HG02571 (cell line): ENCODE measurements around the gene SCAF4.
"Not testable (repeated sequence)": the region's sequence is repeated elsewhere in the genome, so short reads cannot be mapped to it uniquely, and the experiment has no call there.

Source experiments
- ATAC-seq: cut with Tn5 transposase; IDR thresholded peaks from one replicate; pipeline ENCODE4 v1.9.1; 2021; ENCODE audit warnings: mild to moderate bottlenecking, moderate library complexity; ENCODE audit not compliant: unreplicated experiment

Gene SCAF4, protein sequence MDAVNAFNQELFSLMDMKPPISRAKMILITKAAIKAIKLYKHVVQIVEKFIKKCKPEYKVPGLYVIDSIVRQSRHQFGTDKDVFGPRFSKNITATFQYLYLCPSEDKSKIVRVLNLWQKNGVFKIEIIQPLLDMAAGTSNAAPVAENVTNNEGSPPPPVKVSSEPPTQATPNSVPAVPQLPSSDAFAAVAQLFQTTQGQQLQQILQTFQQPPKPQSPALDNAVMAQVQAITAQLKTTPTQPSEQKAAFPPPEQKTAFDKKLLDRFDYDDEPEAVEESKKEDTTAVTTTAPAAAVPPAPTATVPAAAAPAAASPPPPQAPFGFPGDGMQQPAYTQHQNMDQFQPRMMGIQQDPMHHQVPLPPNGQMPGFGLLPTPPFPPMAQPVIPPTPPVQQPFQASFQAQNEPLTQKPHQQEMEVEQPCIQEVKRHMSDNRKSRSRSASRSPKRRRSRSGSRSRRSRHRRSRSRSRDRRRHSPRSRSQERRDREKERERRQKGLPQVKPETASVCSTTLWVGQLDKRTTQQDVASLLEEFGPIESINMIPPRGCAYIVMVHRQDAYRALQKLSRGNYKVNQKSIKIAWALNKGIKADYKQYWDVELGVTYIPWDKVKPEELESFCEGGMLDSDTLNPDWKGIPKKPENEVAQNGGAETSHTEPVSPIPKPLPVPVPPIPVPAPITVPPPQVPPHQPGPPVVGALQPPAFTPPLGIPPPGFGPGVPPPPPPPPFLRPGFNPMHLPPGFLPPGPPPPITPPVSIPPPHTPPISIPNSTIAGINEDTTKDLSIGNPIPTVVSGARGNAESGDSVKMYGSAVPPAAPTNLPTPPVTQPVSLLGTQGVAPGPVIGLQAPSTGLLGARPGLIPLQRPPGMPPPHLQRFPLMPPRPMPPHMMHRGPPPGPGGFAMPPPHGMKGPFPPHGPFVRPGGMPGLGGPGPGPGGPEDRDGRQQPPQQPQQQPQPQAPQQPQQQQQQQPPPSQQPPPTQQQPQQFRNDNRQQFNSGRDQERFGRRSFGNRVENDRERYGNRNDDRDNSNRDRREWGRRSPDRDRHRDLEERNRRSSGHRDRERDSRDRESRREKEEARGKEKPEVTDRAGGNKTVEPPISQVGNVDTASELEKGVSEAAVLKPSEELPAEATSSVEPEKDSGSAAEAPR

GRCh38 chr21:31731857-31732596, at the start of gene SCAF4:
SCAF4 (minus strand) TSS chr21:31732118; CDS start chr21:31731692, 426 bp downstream.
- ATAC-seq: peak; percentile 86

DNA sequence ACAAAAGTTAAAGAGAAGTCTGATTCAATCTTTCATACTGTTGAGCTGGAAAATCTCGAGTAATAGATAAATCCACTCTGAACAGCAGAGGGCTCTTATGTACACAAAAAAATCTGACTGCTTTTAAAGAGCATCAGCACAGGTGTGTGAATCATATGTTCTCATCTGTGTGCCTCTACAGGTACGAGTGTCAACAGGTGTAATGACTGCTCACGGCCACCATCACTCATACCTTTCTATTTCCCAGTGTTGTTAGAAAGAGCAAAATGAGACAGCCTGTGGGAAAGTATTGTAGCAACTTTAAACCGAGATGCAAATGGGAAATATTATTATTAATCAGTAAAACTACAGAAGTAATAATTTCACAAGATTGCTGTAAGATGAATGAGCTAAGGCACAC, 49.0 kb upstream of the SCAF4 start:
- ATAC-seq: no peak

DNA sequence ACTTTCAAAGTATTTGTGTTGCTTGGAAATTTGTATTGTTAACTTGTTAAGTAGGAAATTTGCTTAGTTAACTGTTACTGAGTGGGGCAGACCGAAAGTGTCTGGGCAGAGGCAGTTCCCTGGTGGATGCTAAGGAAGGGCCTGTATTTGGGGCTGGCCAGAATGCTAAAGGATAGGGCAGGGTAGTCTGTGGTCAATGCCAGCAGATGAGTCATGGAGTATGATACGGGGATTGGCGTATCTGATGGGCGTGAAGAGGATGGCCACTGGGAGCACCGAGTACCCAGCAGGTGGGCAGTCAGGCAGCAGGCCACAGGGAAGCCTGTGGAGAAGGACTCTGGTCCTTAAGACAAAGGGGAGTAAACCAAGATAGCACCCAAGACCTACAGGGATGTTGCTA, 46.6 kb upstream of the SCAF4 start:
- ATAC-seq: no peak

DNA sequence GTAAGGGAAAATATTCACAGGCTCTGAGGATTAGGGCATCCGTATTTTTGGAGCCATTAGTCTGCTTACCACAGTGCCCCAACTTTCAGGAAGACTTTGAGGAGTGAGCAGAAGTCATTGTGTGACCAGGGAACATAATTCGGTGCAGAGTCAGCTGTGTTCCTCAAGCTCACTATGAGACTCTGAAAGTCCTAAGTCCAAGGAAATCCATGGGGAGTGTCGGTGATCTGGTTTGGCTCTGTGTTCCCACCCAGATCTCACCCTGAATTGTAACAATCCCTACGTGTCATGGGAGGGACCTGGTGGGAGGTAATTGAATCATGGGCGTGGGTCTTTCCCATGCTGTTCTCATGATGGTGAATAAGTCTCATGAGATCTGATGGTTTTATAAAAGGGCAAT, 45.9 kb upstream of the SCAF4 start:
- no peak for ATAC-seq

DNA sequence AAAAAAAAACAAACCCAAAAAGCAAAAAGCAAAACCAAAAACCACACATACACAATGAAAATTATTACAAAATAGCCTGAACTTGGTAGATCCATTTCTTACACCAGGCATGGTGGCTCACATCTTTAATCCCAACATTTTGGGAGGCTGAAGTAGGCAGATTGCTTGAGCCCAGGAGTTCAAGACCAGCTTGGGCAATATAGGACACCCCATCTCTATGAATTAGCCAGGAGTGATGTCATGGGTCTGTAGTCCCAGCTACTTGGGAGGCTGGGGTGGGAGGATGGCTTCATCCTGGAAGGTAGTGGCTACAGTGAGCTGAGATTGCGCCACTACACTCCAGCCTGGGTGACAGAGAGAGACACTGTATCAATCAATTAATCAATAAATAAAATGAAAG, 42.1 kb upstream of the SCAF4 start:
- no peak for ATAC-seq

DNA sequence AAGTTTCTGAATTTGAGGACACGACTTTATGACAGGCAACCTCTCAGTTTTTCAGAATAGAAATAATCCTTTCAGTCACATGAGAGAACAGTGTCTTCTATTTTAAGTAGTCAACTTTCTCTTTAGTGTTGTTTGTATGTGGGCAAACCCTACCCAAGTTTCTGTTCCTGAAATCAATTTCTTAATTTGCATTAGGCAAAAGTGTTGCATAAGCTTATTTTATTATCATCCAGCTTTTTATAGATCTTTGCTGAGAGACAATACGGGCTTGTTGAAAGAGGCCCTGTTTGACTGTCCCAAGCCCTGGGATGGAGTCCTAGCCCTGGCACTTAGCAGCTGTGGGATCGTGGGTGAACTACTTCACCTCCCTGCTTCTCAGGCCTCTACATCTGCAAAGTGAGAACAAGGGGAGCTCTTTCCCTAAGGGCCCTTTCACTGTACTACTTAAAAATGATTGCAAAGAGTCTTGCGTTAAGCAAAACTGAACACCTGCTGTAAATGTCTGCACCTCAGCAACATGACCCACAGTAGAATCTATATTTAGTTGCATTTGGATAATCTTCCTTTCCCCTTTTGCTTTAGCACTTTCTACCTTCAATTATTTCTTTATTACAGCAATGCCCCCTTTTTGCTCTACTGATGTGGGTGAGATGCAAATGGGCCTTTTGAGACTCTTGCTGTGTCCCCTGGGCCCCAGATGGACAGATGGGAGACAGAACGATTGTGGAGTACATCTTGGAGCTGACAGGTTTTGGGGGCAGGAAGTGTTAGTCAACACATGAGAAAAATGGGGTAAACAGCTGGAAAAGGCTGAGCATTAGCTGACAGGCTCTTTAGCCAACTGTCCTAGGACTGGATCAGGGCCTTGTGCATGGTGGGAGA, 41.0 kb upstream of the SCAF4 start:
- ATAC-seq: peak; percentile 77

GRCh38 chr21:31771685-31772084, 39.8 kb upstream of the SCAF4 start:
- ATAC-seq: no peak

DNA sequence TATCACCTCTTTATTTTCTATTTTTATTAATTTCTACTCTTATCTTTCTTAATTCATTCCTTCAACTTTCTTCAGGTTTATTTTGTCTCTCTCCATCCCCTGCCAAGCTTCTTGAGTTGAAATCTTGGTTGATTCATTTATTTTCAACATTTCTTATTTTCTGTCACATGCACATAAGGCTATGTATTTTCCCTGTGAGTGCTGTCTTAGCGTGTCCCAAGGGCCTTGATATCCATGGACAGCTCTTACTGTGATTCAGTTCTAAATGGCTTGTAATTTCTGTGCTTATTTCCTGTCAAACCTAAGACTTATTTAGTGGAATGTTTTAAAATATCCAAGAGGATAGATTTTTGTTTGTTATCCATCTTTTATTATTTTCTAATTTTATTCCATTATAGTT, 36.8 kb upstream of the SCAF4 start:
- ATAC-seq: no peak

DNA sequence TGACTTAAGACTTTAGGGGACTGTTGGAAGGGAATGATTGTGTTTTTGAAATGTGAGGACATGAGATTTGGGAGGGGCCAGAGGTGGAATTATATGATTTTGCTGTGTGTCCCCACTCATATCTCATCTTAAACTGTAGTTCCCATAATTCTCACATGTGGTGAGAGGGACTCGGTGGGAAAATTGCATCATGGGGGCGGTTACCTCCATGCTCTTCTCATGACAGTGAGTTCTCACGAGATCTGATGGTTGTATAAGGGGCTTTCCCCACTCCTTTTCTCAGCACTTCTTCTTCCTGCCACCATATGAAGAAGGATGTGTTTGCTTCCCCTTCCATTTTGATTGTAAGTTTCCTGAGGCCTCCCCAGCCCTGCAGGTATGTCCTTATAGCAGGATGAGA, 35.0 kb upstream of the SCAF4 start:
- ATAC-seq: no peak

- not testable (repeated sequence) for ATAC-seq
Observed at GRCh38 chr21:31765850-31766249, 33.9 kb upstream of the SCAF4 start.

- no peak for ATAC-seq
Observed at GRCh38 chr21:31760931-31761330, 29.0 kb upstream of the SCAF4 start.

- no peak for ATAC-seq
Observed at GRCh38 chr21:31756787-31757186, 24.9 kb upstream of the SCAF4 start.

DNA sequence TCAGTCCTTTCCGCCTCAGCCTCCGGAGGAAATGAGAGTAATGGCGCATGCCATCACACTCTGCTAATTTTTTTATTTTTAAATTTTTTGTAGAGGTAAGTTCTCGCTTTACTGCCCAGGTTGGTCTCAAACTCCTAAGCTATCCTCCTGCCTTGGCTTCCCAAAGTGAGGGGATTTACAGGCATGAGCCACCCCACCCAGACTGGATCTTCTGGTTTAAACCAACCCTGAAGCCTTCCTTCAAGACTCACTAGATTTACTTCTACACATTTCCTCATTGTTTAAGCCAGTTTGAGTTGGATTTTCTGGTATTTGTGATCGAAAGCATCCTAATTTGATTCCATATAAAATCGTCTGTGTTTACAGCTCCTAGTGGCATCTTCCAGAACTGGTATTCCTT, 23.1 kb upstream of the SCAF4 start:
- ATAC-seq: no peak

DNA sequence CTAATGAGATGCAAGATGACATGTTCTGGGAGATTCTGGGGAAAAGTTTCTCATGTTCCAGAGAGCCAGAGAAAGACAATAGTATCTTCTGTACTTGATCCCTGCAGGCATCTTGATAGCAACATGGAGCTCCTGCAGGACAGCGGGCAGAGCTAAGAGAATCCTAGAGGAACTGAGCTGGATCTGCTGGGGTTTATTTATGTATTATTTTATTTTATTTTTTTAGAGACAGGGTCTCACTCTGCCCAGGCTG, 22.7 kb upstream of the SCAF4 start:
- no peak for ATAC-seq

- no peak for ATAC-seq
Observed at GRCh38 chr21:31753949-31754707, 22.2 kb upstream of the SCAF4 start.

- no peak for ATAC-seq
Observed at GRCh38 chr21:31752967-31753366, 21.0 kb upstream of the SCAF4 start.

- no peak for ATAC-seq
Observed at GRCh38 chr21:31752352-31752751, 20.4 kb upstream of the SCAF4 start.

DNA sequence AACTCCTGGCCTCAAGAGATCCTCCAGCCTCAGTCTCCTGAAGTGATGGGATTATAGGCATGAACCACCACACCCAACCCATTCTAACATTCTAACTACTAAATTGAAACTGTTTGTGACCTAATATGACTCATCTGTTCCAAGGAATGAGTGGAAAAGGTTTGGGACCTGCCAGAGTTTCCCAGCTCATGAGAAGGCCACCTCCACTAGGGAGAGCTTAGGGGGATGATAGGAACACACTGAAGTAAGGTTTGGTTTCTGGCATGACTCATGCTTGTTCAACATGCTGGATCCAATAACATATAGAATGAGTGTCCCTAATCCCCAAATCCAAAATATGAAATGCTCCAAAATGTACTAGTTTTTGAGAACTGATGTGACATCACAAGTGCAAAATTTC, 18.9 kb upstream of the SCAF4 start:
- no peak for ATAC-seq

DNA sequence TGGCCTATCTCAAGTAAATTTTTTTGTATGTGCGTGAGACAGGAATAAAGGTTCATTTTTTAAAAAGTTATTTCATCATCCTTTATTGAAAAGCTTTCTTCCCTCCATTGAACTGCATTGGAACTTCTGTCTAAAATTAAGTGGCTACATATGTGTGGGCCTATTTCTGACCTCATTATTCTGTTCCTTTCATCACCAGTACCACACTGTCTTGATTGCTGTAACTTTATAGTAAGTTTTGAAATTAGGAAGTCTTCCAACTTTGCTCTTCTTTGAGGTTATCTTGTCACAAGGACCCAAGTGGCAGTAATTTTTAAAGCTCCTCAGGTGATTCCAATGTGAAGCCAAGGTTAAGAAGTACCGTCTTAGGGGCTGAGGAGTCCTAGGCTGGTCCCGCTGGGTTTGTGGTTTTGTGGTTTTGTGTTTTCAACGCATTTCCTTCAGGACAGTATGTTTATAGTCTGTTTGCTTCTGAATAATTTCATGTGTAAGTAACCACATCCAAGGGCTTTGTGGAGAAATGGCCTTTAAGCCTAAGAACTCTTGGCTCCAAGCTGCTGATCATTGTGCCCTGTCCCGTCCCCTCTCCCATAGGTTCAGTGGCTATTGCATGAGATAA, 12.4 kb upstream of the SCAF4 start:
- ATAC-seq: no peak
